K562 (cell line): Measurements from ENCODE around the gene TMEM126A. TPM values are rescaled to one million over a fixed set of nuclear protein-coding genes. Genes with fewer than 3 reads are reported as not detected.
A peak's percentile ranks its signal among the peaks of the same experiment; 100 is the strongest.

Source experiments
- BRD9 ChIP-seq: fragments of 450-650 bp; IDR thresholded peaks from 2 replicates; pipeline ENCODE4 v1.6.1; 2018; ENCODE audit warnings: low read depth; ENCODE audit not compliant: partially characterized antibody
- COPS2 ChIP-seq: fragments of 450-650 bp; conservative IDR thresholded peaks from 2 replicates; pipeline ENCODE4 v1.6.1; 2016; ENCODE audit warnings: mild to moderate bottlenecking, moderate library complexity
- DDX20 ChIP-seq: fragments of 450-650 bp; IDR thresholded peaks from 2 replicates; pipeline ENCODE4 v1.6.1; 2016; ENCODE audit warnings: missing genetic modification characterization, low read depth, mild to moderate bottlenecking, missing compliant biosample characterization, moderate library complexity
- DLX4 ChIP-seq: fragments of 250-450 bp; sonication (Bioruptor Pico); IDR thresholded peaks from 2 replicates; pipeline ENCODE4 v1.6.1; 2021; ENCODE audit warnings: mild to moderate bottlenecking
- HDAC2 ChIP-seq: fragments of 450-650 bp; IDR thresholded peaks from 2 replicates; pipeline ENCODE4 v1.6.1; 2016; ENCODE audit warnings: mild to moderate bottlenecking
- HDGF ChIP-seq: fragments of 450-650 bp; IDR thresholded peaks from 2 replicates; pipeline ENCODE4 v1.6.1; 2016
- HINFP ChIP-seq: fragments of 450-650 bp; conservative IDR thresholded peaks from 2 replicates; pipeline ENCODE4 v1.6.1; 2016; ENCODE audit warnings: missing genetic modification characterization, low read depth, mild to moderate bottlenecking, control low read depth, missing compliant biosample characterization
- ILK ChIP-seq: fragments of 450-650 bp; IDR thresholded peaks from 2 replicates; pipeline ENCODE4 v1.6.1; 2016; ENCODE audit warnings: missing genetic modification characterization, low read depth, mild to moderate bottlenecking, missing compliant biosample characterization, moderate library complexity, borderline replicate concordance
- KDM4B ChIP-seq, 2 experiments: fragments of 450-650 bp in 1 of 2; sonication (generic) in 1 of 2; IDR thresholded peaks; 2 replicates each; pipeline ENCODE4 v1.6.1; 2016 to 2017; ENCODE audit warnings: borderline replicate concordance in 2 of 2, antibody characterized with exemption in 1 of 2, low read depth in 1 of 2, mild to moderate bottlenecking in 1 of 2
- KLF6 ChIP-seq: fragments of 250-450 bp; sonication (Bioruptor Pico); IDR thresholded peaks from 2 replicates; pipeline ENCODE4 v1.4.0; 2020; ENCODE audit warnings: mild to moderate bottlenecking, moderate library complexity, borderline replicate concordance
- NCOA4 ChIP-seq: fragments of 450-650 bp; IDR thresholded peaks from 2 replicates; pipeline ENCODE4 v1.6.1; 2018; ENCODE audit warnings: mild to moderate bottlenecking; ENCODE audit not compliant: partially characterized antibody
- SAFB2 ChIP-seq: fragments of 200-400 bp; formaldehyde crosslinking; IDR thresholded peaks from 2 replicates; pipeline ENCODE4 v1.6.1; 2018; ENCODE audit warnings: borderline replicate concordance, low read length, low read depth, moderate library complexity; ENCODE audit not compliant: severe bottlenecking
- SIN3A ChIP-seq, 2 experiments: fragments of 150-350 bp in 1 of 2; IDR thresholded peaks; 2 replicates each; pipeline ENCODE4 v1.6.1; 2011 to 2016; ENCODE audit warnings: borderline replicate concordance in 2 of 2, low read depth in 2 of 2, low read length in 2 of 2, mild to moderate bottlenecking in 2 of 2, moderate library complexity in 2 of 2; ENCODE audit not compliant: control insufficient read depth in 1 of 2
- SMARCC2 ChIP-seq: fragments of 450-650 bp; IDR thresholded peaks from 2 replicates; pipeline ENCODE4 v1.6.1; 2017; ENCODE audit warnings: antibody characterized with exemption, moderate library complexity, mild to moderate bottlenecking, low read depth
- SREBF1 ChIP-seq: fragments of 150-350 bp; IDR thresholded peaks from 2 replicates; pipeline ENCODE4 v1.6.1; 2014; ENCODE audit warnings: antibody characterized with exemption, low read depth, low read length, borderline replicate concordance
- TCF7 ChIP-seq: sonication (generic); IDR thresholded peaks from 2 replicates; pipeline ENCODE4 v1.6.1; 2016; ENCODE audit warnings: antibody characterized with exemption, borderline replicate concordance
- TRIM25 ChIP-seq: fragments of 450-650 bp; IDR thresholded peaks from 2 replicates; pipeline ENCODE4 v1.7.0; 2016; ENCODE audit warnings: borderline replicate concordance
- UBTF ChIP-seq, 2 experiments: IDR thresholded peaks; 2 replicates each; pipeline ENCODE4 v1.6.1; 2012; ENCODE audit warnings: improper control_type of control experiment in 2 of 2, low read depth in 2 of 2, low read length in 2 of 2, borderline replicate concordance in 1 of 2
- ZNF232 ChIP-seq: sonication (generic); formaldehyde crosslinking; IDR thresholded peaks from 2 replicates; pipeline ENCODE4 v1.8.0; 2022; ENCODE audit warnings: mild to moderate bottlenecking, missing genetic modification reagents
- ZNF41 ChIP-seq: fragments of 250-450 bp; sonication (Bioruptor Pico); conservative IDR thresholded peaks from 2 replicates; pipeline ENCODE4 v1.4.0; 2020; ENCODE audit warnings: mild to moderate bottlenecking
- ZNF57 ChIP-seq: fragments of 450-650 bp; formaldehyde crosslinking; IDR thresholded peaks from 2 replicates; pipeline ENCODE4 v1.4.0; 2020; ENCODE audit warnings: mild to moderate bottlenecking, moderate library complexity
- polyA plus RNA-seq, 8 experiments: library from polyadenylated mRNA; depleted of rRNA in 4 of 8; stranded (reverse) in 5 of 8; unstranded in 3 of 8; fragments of >200 nt; fragmentation: Nextera tagmentation in 2 of 8; fragmentation: Illumina TruSeq in 1 of 8; extraction: Ambion mirVana in 2 of 8; extraction: Trizol in 1 of 8; gene quantifications; 2 replicates each; pipeline versions ENCODE4 v1.2.1 to v1.2.3, GENCODE V29; 2011 to 2014; ENCODE audit warnings: inconsistent platforms in 1 of 8, missing spikeins in 1 of 8
- total RNA-seq, 7 experiments: library from RNA; depleted of rRNA in 6 of 7; stranded (reverse); fragments of >200 nt in 6 of 7; fragmentation: Illumina TruSeq in 2 of 7; extraction: Trizol in 2 of 7; gene quantifications; 2 replicates each; pipeline versions ENCODE4 v1.2.1 to v1.2.3, GENCODE V29; 2011 to 2021; ENCODE audit warnings: low replicate concordance in 1 of 7

Gene TMEM126A
- total and polyA plus RNA-seq, 9 of the 15 experiments (the other 6 are each of a cell fraction or from before 2014, with no cell fraction given) = 19.3 to 154 (median 56.3) TPM

GRCh38 chr11:85627998-85628770 lies 19.6 kb upstream of the TMEM126A start, which contains the start of gene TMEM126B (continued):
- TF ChIP-seq ZNF232 (no peak), HDGF (no peak), HDAC2 (no peak; the same call in 1 of the 2 replicates), SIN3A (IDR thresholded peaks at IDR 0.05; ENCODE audit: borderline replicate concordance in 2 of 2, control insufficient read depth in 1 of 2, low read depth in 2 of 2, low read length in 2 of 2) (peak in 1 of 2 experiments; percentile 45; a peak in 1 of 4 replicates), SREBF1 (no peak), TCF7 (no peak), COPS2 (no peak), TRIM25 (no peak), BRD9 (no peak), KDM4B (IDR thresholded peaks at IDR 0.05; ENCODE audit: borderline replicate concordance in 2 of 2, low read depth in 1 of 2) (no peak), ILK (tag) (no peak), NCOA4 (no peak), UBTF (IDR thresholded peaks at IDR 0.05; ENCODE audit: borderline replicate concordance in 1 of 2, low read depth in 2 of 2, low read length in 2 of 2) (0 out of 4 replicates have a peak, but pooled peaks of 1 of the 2 experiments have one; percentile 24), KLF6 (no peak), DDX20 (tag) (no peak), DLX4 (CRISPR knock-in tag) (no peak), ZNF57 (CRISPR knock-in tag) (no peak), SAFB2 (no peak), ZNF41 (CRISPR knock-in tag) (0 out of 2 replicates have a peak, but pooled peaks have one; percentile 16), HINFP (tag) (no peak), SMARCC2 (no peak)
